HG03159 (cell line): ENCODE results near the gene ARL17B.
"Not testable (repeated sequence)": the region's sequence is repeated elsewhere in the genome, so short reads cannot be mapped to it uniquely, and the experiment has no call there.

ENCODE experiments used
- ATAC-seq: cut with Tn5 transposase; IDR thresholded peaks from one replicate; pipeline ENCODE4 v1.9.1; 2021; ENCODE audit warnings: mild to moderate bottlenecking, moderate library complexity; ENCODE audit not compliant: unreplicated experiment

ARL17B gene

DNA sequence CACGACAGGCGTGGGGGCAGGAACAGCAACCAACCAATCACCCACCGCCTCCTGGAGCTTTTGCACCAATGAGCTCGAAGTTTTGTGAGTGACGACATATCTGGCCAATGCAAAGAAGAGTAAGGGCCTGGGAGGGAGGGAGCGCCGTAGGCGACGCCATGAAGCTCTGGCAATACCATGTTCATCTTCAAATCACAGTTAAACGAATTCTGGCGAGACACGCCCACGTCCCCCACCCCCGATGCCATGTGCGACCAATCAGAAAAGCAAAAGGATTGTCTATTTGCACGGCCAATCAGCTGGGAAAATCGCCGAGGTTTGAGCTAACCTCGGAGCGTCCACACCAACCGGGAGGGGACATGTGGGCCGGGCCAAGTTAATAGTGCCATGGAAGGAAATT lies at the start of gene ARL17B:
Gene ARL17B (minus strand): TSS at position 12 of the 400 bp plus-strand sequence. CDS start 3,369 bp downstream, outside the sequence.
- peak; percentile 98 for ATAC-seq

- ATAC-seq = not testable (repeated sequence)
These were observed 48.3 kb upstream of the ARL17B start for GRCh38 chr17:46409864-46410263.

- not testable (repeated sequence) for ATAC-seq
These were observed 45.6 kb upstream of the ARL17B start for GRCh38 chr17:46407155-46407554.

GRCh38 chr17:46401033-46401787 lies 39.6 kb upstream of the ARL17B start:
- ATAC-seq = not testable (repeated sequence)

DNA sequence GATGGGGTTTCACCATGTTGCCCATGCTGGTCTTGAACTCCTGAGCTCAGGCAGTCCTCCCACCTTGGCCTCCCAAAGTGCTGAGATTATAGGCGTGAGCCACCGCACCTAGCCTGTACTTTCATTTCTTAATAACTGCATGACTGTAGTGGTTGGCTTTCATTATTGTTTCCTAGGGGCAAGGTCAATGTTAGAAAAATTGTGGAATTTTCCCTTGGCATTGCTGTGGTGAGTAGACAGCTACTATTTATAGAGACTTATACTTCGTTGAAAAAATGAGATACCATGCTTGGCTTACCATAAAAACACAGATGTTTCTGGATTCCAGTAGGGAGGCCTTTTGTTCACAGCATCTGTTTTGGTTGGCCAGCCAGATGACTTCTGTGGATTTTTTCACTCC lies 39.0 kb upstream of the ARL17B start:
- not testable (repeated sequence) for ATAC-seq

GRCh38 chr17:46399993-46400392 lies 38.4 kb upstream of the ARL17B start:
- ATAC-seq = not testable (repeated sequence)

GRCh38 chr17:46396292-46396691 lies 34.7 kb upstream of the ARL17B start:
- ATAC-seq = not testable (repeated sequence)

DNA sequence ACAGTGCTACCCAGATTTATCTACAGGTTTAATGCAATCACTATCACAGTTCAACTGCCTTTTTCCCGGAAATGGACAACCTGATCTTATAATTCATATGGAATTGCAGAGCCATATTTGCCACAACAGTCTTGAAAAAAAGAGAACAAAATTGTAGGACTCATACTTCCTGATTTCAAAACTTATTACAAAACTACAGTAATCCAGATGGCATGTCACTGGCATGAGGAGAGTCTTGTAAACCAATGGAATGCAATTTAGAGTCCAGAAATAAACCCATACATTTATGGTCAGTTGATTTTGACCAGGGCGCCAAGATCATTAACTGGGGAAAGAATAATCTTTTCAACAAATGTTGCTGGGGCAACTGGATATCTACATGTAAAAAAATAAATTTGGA lies 32.1 kb upstream of the ARL17B start:
- not testable (repeated sequence) for ATAC-seq

DNA sequence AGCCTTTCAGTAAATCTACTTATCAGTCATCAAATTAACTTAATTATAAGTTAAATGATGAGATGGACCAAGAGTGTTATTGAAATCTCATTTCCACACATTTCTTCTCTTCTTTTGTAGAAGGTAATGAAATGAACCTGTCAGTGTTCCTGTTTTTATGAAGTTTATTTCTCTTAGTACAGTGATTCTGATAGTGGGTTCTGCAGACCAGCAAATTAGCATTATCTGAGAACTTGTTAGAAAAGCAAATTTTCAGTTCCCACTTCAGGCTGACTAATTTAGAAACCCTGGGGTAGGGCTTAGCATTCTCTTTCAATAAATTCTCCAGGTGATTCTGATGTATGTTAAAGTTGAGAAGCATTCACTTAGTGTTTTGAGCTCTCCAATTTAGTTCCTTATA lies 23.9 kb upstream of the ARL17B start:
- not testable (repeated sequence) for ATAC-seq

DNA sequence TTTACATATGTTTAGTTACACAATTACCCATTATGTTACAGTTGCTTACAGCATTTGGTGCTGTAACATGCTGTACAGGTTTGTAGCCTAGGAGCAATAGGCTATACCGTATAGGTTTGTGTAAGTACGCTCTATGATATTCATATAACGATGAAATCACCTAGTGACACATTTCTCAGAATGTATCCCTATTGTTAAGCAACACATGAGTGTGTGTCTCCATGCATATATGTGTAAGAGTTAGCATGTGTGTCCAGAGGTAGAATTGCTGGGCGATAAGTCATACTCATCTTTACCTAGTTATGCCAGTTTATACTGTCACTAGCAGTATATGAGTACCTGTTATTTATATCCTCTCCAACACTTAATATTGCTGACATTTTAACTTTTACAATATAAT lies 21.6 kb upstream of the ARL17B start:
- ATAC-seq = not testable (repeated sequence)

GRCh38 chr17:46373418-46373817 lies 11.9 kb upstream of the ARL17B start:
- not testable (repeated sequence) for ATAC-seq

- peak; percentile 61 for ATAC-seq
These were observed 11.0 kb upstream of the ARL17B start for GRCh38 chr17:46372236-46373229.

- ATAC-seq = not testable (repeated sequence)
These were observed 6.0 kb upstream of the ARL17B start for GRCh38 chr17:46367520-46367919.

- peak; percentile 33 for ATAC-seq
These were observed 326 bp downstream of the ARL17B start for GRCh38 chr17:46361145-46361735.

DNA sequence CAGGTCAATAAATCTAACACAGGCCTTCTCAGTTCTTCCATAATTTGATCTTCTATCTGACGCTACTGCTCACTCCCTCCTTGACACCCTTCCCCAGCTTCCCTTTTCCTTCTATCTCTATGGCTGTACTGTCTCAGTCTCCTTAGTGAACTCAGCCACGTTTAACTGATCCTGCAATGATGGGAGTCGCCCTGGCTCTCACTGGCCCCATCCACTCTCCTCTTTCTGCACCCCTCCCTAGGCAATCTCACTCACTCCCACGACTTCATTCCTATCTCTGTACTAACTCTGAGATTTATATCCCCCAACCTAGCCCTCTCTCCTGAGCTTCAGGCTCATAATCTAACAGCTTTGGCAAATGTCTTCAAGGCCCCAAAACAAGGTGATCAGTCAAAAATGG lies 7.7 kb downstream of the ARL17B start:
- not testable (repeated sequence) for ATAC-seq

GRCh38 chr17:46349060-46349459 lies 12.5 kb downstream of the ARL17B start:
- not testable (repeated sequence) for ATAC-seq

DNA sequence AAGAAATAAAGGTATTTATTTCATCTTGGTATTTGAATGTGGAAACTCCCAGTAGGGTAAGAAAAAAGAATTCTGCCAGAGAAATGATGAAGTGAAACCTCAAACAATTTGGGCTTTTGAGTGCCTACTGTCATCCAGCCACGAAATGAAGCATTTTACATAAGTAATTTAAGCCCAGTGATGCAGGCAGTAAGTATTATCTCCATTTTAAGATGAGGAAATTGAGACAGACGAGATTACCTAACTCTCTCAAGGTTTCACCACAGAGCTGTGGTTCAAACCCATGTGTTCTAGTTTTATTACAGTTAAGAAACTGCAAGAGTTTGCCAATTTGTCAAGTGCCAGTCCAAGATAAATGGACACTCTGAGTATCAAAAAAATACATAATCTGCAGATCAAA lies 13.2 kb downstream of the ARL17B start:
- ATAC-seq = not testable (repeated sequence)

DNA sequence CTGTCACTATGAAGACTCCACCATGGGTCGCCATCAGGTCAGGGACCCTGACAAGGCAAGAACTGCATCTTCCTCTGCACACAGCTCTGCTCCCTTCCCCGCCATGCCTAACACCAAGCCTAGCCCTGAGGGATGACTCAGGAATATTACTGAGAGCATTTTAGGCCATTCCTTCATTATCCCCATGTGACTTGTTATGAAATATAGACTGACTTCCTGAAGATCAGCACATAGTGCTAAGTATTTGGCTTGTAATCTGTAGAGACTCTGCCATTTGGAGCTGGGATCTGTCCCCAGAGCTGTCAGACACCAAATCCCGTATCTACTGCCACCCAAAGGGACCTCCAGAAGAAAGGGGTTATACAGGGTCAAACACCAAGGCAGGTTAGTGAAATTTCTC lies 19.4 kb downstream of the ARL17B start:
- ATAC-seq = not testable (repeated sequence)

- ATAC-seq = not testable (repeated sequence)
These were observed 20.3 kb downstream of the ARL17B start for GRCh38 chr17:46341220-46341619.

DNA sequence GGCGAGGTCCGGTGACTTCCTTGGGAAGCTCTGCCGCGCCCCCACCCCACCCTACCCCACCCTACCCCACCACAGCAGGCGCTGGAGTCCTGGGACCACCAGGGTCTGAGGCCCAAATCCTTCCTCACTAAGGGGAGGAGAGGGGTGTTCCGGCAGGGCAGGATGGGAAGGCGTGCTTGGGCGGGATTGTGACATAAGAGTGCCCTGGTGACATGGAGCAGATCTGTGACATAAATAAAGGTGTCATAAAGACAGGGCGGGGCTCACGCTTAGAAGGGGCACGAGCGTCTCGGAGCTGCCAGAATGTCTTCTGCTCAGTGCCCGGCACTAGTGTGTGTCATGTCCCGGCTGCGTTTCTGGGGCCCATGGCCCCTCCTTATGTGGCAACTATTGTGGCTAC lies 66.7 kb downstream of the ARL17B start, which contains the start of gene LRRC37A:
Gene LRRC37A (plus strand): TSS at position 301 of the 400 bp plus-strand sequence. CDS start 3 bp downstream, at position 304.
- not testable (repeated sequence) for ATAC-seq

DNA sequence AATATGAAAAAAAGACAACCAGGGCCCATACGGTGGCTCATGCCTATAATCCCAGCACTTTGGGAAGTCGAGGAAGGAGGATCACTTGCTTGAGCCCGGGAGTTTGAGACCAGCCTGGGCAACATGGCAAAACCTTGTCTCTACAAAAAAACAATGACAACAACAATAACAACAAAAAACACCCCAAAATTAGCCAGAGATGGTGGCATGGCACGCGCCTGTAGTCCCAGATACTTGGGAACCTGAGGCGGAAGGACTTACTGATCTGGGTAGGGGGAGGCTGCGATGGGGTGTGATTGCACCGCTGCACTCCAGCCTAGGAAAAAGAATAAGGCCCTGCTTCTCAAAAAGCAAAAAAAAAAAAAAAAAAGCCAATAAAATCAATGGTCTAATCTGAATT lies 69.9 kb downstream of the ARL17B start:
- ATAC-seq = not testable (repeated sequence)
